Measurements from ENCODE around the gene SCGB1A1. TPM values are rescaled to one million over a fixed set of nuclear protein-coding genes. Genes with fewer than 3 reads are reported as not detected.

Gene SCGB1A1
- polyA plus RNA-seq, 1 donor from 2014 or later: not detected

DNA sequence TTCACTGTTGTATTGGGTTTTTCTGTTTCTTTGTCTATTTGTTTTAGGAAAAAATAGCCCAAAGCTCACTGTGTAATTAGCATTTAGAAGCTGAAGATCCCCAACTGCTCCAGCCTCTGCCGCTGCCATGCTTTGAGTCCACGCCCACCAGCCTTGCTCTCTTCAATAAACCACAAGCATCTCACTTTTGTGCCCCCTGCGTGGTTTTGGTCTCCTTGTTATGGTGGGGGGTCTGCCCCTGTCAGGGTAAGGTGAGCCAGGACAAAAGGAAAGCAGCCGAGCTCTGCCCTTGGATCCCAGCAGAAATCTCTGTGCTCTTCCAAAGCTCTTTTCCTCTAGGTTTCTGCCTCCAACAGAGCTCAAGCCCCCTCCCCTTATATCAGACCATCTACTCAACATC is 4.2 kb downstream of the SCGB1A1 start:
- no peaks in the 10 kb centered on the region for H3K36me3 ChIP-seq (ENCODE audit: insufficient read depth, low read length)
- H3K9ac ChIP-seq (ENCODE audit: low read length): no peak overlapping the region
- H2AFZ ChIP-seq (ENCODE audit: low read depth, low read length): no peak overlapping the region
- no peak overlapping the region for H3K4me2 ChIP-seq (ENCODE audit: low read length)
- H3K27me3 ChIP-seq (ENCODE audit: insufficient read depth, low read depth, low read length): no peaks in the 10 kb centered on the region
- H3K79me2 ChIP-seq (replicated peaks; ENCODE audit: insufficient read depth, low read length): no peaks in the 10 kb centered on the region
- H3K9me2 ChIP-seq (ENCODE audit: insufficient read depth, low read length): no peaks in the 10 kb centered on the region
- H3F3A ChIP-seq (ENCODE audit: insufficient read depth, low read length, poor library complexity, severe bottlenecking): no peaks in the 10 kb centered on the region
- no peak overlapping the region for H3K4me3 ChIP-seq (ENCODE audit: low read length)
- H4K20me1 ChIP-seq (ENCODE audit: insufficient read depth): no peaks in the 10 kb centered on the region
- no peaks in the 10 kb centered on the region for H3K9me3 ChIP-seq (ENCODE audit: low read length)
- TF ChIP-seq MXI1 (conservative IDR thresholded peaks at IDR 0.05; ENCODE audit: poor library complexity, severe bottlenecking) (no peak), SMC3 (conservative IDR thresholded peaks at IDR 0.05; ENCODE audit: poor library complexity) (no peak), POLR2AphosphoS5 (IDR thresholded peaks at IDR 0.05) (no peak), RAD21 (conservative IDR thresholded peaks at IDR 0.05) (no peak), EZH2 (IDR thresholded peaks at IDR 0.05; ENCODE audit: borderline replicate concordance, insufficient read depth, low read length, poor library complexity, severe bottlenecking) (no peak), TAF1 (IDR thresholded peaks at IDR 0.05; ENCODE audit: low read depth) (no peak), EP300 (conservative IDR thresholded peaks at IDR 0.05; ENCODE audit: poor library complexity, severe bottlenecking) (no peak)
- TF ChIP-seq, protein P1, sequence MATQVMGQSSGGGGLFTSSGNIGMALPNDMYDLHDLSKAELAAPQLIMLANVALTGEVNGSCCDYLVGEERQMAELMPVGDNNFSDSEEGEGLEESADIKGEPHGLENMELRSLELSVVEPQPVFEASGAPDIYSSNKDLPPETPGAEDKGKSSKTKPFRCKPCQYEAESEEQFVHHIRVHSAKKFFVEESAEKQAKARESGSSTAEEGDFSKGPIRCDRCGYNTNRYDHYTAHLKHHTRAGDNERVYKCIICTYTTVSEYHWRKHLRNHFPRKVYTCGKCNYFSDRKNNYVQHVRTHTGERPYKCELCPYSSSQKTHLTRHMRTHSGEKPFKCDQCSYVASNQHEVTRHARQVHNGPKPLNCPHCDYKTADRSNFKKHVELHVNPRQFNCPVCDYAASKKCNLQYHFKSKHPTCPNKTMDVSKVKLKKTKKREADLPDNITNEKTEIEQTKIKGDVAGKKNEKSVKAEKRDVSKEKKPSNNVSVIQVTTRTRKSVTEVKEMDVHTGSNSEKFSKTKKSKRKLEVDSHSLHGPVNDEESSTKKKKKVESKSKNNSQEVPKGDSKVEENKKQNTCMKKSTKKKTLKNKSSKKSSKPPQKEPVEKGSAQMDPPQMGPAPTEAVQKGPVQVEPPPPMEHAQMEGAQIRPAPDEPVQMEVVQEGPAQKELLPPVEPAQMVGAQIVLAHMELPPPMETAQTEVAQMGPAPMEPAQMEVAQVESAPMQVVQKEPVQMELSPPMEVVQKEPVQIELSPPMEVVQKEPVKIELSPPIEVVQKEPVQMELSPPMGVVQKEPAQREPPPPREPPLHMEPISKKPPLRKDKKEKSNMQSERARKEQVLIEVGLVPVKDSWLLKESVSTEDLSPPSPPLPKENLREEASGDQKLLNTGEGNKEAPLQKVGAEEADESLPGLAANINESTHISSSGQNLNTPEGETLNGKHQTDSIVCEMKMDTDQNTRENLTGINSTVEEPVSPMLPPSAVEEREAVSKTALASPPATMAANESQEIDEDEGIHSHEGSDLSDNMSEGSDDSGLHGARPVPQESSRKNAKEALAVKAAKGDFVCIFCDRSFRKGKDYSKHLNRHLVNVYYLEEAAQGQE (IDR thresholded peaks at IDR 0.05; ENCODE audit: borderline replicate concordance): no peak
- TF ChIP-seq, protein P2, sequence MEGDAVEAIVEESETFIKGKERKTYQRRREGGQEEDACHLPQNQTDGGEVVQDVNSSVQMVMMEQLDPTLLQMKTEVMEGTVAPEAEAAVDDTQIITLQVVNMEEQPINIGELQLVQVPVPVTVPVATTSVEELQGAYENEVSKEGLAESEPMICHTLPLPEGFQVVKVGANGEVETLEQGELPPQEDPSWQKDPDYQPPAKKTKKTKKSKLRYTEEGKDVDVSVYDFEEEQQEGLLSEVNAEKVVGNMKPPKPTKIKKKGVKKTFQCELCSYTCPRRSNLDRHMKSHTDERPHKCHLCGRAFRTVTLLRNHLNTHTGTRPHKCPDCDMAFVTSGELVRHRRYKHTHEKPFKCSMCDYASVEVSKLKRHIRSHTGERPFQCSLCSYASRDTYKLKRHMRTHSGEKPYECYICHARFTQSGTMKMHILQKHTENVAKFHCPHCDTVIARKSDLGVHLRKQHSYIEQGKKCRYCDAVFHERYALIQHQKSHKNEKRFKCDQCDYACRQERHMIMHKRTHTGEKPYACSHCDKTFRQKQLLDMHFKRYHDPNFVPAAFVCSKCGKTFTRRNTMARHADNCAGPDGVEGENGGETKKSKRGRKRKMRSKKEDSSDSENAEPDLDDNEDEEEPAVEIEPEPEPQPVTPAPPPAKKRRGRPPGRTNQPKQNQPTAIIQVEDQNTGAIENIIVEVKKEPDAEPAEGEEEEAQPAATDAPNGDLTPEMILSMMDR (IDR thresholded peaks at IDR 0.05; ENCODE audit: poor library complexity, severe bottlenecking): no peak
- no peak overlapping the region for H3K27ac ChIP-seq (ENCODE audit: low read length)

DNA sequence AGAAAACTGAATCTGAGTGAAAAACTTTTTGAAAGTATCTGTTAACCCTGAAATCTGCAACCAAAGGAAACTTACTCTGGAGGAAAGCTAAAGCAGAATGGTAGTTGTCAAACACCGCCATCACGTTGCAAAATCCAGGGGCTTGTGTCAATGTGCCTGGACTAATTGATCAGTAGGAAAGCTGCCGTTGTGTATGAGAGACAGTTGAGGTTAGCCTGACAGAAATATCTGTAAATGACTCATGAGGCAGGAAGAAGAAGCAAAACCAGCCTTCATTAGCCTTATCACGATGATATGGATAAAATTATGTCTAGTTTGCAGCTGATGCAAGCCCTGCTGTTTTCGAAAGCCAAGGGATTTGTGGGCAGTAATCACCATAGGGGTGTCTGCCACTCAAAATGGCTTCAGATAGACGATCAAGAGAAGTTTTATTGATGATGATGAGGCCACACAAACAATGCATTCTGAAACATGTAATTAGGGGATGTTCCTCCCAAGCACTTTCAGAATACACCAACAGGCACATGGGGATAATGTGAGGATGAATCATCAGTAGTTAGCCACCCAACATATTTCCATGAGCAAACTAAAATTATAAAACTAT is 8.9 kb downstream of the SCGB1A1 start:
- no peaks in the 10 kb centered on the region for H3F3A ChIP-seq (ENCODE audit: insufficient read depth, low read length, poor library complexity, severe bottlenecking)
- H3K27me3 ChIP-seq (ENCODE audit: insufficient read depth, low read depth, low read length): no peaks in the 10 kb centered on the region
- no peaks in the 10 kb centered on the region for H3K79me2 ChIP-seq (replicated peaks; ENCODE audit: insufficient read depth, low read length)
- H3K9me2 ChIP-seq (ENCODE audit: insufficient read depth, low read length): no peaks in the 10 kb centered on the region
- H3K4me3 ChIP-seq (ENCODE audit: low read length): no peak overlapping the region
- H3K27ac ChIP-seq (ENCODE audit: low read length): no peak overlapping the region
- no peaks in the 10 kb centered on the region for H3K9me3 ChIP-seq (ENCODE audit: low read length)
- H3K9ac ChIP-seq (ENCODE audit: low read length): no peak overlapping the region
- H4K20me1 ChIP-seq (ENCODE audit: insufficient read depth): no peaks in the 10 kb centered on the region
- no peaks in the 10 kb centered on the region for H3K36me3 ChIP-seq (ENCODE audit: insufficient read depth, low read length)
- H3K4me2 ChIP-seq (ENCODE audit: low read length): no peak overlapping the region
- H2AFZ ChIP-seq (ENCODE audit: low read depth, low read length): no peak overlapping the region
- TF ChIP-seq MXI1 (conservative IDR thresholded peaks at IDR 0.05; ENCODE audit: poor library complexity, severe bottlenecking) (no peak), TAF1 (IDR thresholded peaks at IDR 0.05; ENCODE audit: low read depth) (no peak), SMC3 (conservative IDR thresholded peaks at IDR 0.05; ENCODE audit: poor library complexity) (no peak)
- TF ChIP-seq, protein P2 (IDR thresholded peaks at IDR 0.05; ENCODE audit: poor library complexity, severe bottlenecking): no peak

All from neural cell (in vitro differentiated cells).